IPS-NIHi11 (cell line): ENCODE data around the gene MAML2.

Experiments
- DNase-seq: peaks from one replicate; pipeline ENCODE4 v3.0.0; 2012; ENCODE audit warnings: mixed read lengths, low spot score

MAML2 gene

GRCh38 chr11:96238563-96239135 lies 104.3 kb downstream of the MAML2 start:
- DNase-seq = no peak

- DNase-seq = no peak
Observed at GRCh38 chr11:96237766-96238266, 105.2 kb downstream of the MAML2 start.

- no peak for DNase-seq
Observed at GRCh38 chr11:96235751-96236150, 107.2 kb downstream of the MAML2 start.

- DNase-seq = no peak
Observed at GRCh38 chr11:96234866-96235441, 108.0 kb downstream of the MAML2 start.

- no peak for DNase-seq
Observed at GRCh38 chr11:96232132-96232531, 110.9 kb downstream of the MAML2 start.

- no peak for DNase-seq
Observed at GRCh38 chr11:96230686-96231085, 112.3 kb downstream of the MAML2 start.

- no peak for DNase-seq
Observed at GRCh38 chr11:96229354-96229977, 113.5 kb downstream of the MAML2 start.

GRCh38 chr11:96228910-96229309 lies 114.1 kb downstream of the MAML2 start:
- DNase-seq = no peak

GRCh38 chr11:96228473-96228891 lies 114.5 kb downstream of the MAML2 start:
- no peak for DNase-seq

- DNase-seq = no peak
Observed at GRCh38 chr11:96227244-96227643, 115.8 kb downstream of the MAML2 start.

- DNase-seq = no peak
Observed at GRCh38 chr11:96223083-96223482, 119.9 kb downstream of the MAML2 start.

GRCh38 chr11:96222102-96222501 lies 120.9 kb downstream of the MAML2 start:
- no peak for DNase-seq

GRCh38 chr11:96221244-96222070 lies 121.5 kb downstream of the MAML2 start:
- DNase-seq = no peak

- no peak for DNase-seq
Observed at GRCh38 chr11:96219981-96220623, 122.9 kb downstream of the MAML2 start.

- no peak for DNase-seq
Observed at GRCh38 chr11:96218901-96219300, 124.1 kb downstream of the MAML2 start.

GRCh38 chr11:96218006-96218405 lies 125.0 kb downstream of the MAML2 start:
- DNase-seq = no peak

GRCh38 chr11:96217206-96217605 lies 125.8 kb downstream of the MAML2 start:
- no peak for DNase-seq

- no peak for DNase-seq
Observed at GRCh38 chr11:96215826-96216225, 127.2 kb downstream of the MAML2 start.

- no peak for DNase-seq
Observed at GRCh38 chr11:96215110-96215782, 127.7 kb downstream of the MAML2 start.

GRCh38 chr11:96214777-96215109 lies 128.3 kb downstream of the MAML2 start:
- DNase-seq = no peak

- no peak for DNase-seq
Observed at GRCh38 chr11:96213500-96213899, 129.5 kb downstream of the MAML2 start.

- DNase-seq = no peak
Observed at GRCh38 chr11:96211436-96211835, 131.6 kb downstream of the MAML2 start.
